D721Med (cell line): Measurements from ENCODE around the gene CAMK2B.
A peak's percentile ranks its signal among the peaks of the same experiment; 100 is the strongest.

Experiments
- DNase-seq: peaks from one replicate; pipeline ENCODE4 v3.0.0; 2011; ENCODE audit warnings: low spot score; ENCODE audit not compliant: insufficient read length
- FAIRE-seq: peaks from 2 replicates; lab custom pipeline; 2011; peaks lifted over from hg19 to GRCh38; lab: Jason Lieb, UNC
- TF ChIP-seq, protein P1 (sequence below): IDR thresholded peaks from 2 replicates; pipeline ENCODE4 v1.5.1; 2012; ENCODE audit warnings: mild to moderate bottlenecking, control low read depth; ENCODE audit not compliant: insufficient read depth; ENCODE audit errors: missing control alignments

The CAMK2B gene

DNA sequence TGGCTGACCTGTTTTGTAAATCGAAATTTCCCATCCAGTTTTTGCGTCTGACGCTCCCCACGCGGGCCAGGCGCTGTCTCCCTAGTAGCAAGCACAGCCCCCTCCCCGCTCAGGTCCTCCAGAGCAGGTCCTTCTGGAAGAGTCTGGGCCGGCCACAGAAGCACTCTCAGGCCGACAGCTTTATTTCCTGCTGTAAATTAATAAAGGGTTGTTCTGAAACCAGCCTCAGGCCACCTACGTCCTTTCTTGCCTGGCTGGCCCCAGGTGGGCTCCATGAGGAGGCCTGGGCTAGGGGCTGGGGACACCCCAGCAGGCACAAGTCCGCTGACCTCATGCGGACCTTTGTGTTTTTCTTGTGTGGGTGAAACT is 35.2 kb downstream of the CAMK2B start:
- FAIRE-seq (no peak), DNase-seq (peak; percentile 7)
- TF ChIP-seq, protein P1, sequence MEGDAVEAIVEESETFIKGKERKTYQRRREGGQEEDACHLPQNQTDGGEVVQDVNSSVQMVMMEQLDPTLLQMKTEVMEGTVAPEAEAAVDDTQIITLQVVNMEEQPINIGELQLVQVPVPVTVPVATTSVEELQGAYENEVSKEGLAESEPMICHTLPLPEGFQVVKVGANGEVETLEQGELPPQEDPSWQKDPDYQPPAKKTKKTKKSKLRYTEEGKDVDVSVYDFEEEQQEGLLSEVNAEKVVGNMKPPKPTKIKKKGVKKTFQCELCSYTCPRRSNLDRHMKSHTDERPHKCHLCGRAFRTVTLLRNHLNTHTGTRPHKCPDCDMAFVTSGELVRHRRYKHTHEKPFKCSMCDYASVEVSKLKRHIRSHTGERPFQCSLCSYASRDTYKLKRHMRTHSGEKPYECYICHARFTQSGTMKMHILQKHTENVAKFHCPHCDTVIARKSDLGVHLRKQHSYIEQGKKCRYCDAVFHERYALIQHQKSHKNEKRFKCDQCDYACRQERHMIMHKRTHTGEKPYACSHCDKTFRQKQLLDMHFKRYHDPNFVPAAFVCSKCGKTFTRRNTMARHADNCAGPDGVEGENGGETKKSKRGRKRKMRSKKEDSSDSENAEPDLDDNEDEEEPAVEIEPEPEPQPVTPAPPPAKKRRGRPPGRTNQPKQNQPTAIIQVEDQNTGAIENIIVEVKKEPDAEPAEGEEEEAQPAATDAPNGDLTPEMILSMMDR, result no peak

DNA sequence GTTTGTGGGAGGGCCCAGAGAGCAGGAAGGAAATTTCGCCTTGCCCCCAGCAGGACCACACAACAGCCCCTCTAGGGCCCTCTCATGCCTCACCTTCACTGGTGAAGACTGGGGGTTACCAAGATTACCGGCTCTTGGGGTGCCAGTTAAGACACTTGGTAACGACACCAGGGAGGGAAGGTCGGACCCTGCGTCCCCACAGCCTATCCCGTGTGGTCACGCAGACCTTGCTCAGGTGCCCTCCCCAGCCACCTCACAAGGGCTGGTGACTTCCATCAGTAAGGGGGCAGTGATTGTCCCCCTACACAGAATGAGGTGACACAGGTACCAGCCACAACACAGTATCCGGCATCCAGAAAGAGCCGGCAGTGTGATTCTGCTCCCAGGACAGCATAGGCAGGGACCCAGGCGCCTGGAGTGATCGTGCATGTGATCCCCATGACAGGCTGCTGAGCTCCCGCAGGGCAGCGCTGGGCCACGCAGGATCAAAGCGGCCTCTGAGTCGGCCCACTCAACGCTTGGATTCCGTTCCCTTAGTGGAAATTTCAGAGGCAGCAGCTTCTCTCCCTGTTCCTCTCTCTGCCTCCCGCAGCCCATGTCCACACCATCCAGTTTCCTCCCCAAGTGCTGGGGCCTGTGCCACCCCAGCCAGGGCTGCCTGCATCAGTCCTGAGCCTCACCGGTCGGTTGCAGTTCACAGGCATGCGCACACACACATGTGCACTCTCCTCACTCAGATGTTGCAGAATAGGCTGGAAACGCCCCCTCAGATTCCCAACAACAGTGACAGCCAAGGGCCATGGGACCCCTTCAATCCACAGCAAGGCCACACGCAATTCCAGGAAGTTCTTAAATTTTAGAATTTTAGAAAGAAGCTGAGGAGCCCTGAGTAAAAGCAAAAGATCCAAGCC is 35.8 kb downstream of the CAMK2B start:
- FAIRE-seq, result no peak
- DNase-seq, result peak; percentile 5
- TF ChIP-seq, protein P1, result no peak

DNA sequence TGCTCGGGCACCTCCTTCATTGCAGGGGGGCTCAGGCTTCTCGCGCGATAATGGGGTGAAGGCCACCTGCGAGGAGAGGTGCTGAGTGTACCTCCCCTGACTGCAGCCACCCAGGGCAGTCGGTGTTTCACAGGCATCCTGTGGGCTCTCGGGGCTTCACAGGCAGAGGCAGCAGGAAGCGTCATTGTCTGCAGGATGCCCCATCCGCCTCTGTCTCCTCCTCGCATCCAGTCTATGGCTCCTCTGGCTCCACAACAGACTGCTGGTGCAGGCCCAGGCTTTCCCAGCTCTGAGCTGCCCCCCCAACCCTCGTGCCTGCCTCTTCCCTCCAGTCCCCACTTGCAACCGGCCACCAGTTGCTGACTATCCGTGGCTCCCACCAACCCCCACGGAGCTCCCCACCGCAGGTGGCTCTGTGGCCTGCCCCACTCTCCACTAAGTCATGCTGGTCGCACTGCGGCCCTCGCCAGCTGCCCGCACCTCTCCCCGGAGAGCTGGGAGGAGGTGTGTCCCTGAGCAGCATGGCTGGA is 36.5 kb downstream of the CAMK2B start:
- TF ChIP-seq, protein P1, result no peak
- DNase-seq (no peak), FAIRE-seq (no peak)

DNA sequence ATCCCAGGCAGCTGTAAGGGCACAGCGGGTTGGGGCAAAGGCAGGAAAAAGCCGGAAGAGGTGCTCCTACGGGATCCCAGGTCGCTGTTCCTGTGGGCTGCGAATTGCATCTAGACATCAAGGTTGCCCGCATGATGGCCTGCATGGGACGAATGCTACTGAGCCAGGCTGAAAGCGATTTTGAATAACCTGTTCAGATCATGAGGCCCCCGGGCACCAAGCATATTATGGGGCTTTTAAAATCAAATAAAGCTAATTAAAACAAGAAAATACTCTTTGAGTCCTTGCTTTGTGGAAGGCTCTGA is 37.1 kb downstream of the CAMK2B start:
- TF ChIP-seq, protein P1, result no peak
- no peak for DNase-seq
- no peak for FAIRE-seq

DNA sequence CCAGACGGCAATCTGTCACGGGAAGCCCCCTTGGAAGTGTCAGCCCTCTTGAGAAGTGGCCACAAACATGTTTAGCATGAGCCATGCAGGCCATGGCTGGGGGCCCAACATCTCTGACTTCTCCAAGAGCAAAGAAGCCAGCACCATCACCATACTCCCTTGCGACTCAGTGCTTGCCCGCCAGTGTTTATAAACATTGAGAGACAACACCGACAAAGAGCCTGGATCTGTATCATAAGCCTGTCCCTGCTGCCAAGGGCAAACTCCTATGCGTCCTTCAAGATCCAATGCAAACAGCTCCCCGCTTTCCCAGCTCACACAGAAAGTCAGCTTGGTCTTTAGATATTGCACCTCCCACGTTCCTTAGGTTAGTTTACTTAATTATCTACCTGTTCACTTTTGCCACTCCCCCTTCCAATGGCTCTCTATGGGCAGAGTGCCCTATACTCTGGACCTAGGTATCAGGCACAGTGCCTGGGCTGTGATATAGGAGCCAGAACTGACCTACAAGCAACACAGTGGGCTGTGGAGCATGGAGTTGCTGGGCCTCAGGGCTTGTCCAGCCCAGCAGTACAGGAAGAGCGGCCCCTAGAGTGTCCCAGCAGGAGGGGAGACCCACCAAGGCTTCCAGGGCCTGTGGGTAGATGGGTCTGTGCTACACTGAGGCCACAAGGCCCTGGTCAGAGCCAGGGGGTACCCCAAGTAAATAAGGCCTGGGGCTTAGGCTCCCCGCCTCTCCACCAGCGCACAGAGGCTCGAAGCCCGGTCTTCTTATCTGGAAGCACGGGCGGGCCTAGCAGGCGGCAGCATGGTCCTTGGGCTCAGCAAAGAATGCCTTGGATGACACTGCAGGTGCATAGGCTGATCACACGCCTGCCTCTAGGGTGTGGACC is 37.7 kb downstream of the CAMK2B start:
- DNase-seq (peak; percentile 7), FAIRE-seq (no peak)
- TF ChIP-seq, protein P1, result no peak

DNA sequence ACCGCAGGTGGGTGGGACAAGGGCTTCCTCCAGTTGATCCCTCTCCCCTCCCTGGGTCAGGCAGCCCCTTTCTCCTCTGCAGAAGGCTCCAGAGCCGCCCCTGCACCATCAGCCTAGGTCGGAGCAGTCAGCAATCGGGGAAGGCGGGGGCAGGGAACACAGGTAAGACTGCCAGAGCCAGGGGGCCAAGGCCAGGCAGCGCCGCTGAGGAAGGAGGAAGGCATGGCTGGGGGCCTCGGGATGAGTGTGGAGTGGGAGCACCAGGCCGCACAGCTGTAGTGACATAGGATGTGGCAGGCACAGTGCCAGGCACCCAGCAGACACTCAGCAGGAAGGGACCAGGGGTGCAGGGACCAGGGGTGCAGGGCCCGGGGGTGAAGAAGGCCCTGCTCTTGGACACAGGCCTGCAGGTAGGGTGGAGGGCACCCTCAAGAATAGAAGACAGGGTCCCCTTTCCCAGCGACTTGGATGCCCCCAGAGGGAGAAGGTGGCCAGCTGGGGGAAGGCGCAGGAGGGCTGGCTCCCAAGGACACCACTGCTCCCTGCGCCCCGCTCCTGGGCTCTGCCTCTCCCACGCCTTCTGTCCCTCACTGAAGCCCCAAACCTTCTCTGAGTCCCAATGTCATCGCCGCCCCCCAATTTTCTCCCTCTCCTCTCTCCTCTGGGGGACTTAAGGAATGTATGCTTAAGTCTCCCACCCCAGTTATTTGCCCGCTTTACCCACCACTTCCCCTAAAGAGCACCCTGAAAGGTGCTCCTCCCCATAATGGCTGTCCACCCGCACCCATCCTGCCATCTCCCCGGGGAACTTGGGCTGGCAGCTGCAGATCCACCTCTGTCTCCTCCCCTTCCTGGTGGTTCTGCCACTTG is 38.5 kb downstream of the CAMK2B start:
- FAIRE-seq, result no peak
- TF ChIP-seq, protein P1, result no peak
- DNase-seq, result no peak
